GM21619 (cell line): Measurements from ENCODE around the gene CHST3.
"Not testable (repeated sequence)": the region's sequence is repeated elsewhere in the genome, so short reads cannot be mapped to it uniquely, and the experiment has no call there.

Experiments used
- ATAC-seq: cut with Tn5 transposase; IDR thresholded peaks from one replicate; pipeline ENCODE4 v1.9.1; 2021; ENCODE audit not compliant: unreplicated experiment

The CHST3 gene

DNA sequence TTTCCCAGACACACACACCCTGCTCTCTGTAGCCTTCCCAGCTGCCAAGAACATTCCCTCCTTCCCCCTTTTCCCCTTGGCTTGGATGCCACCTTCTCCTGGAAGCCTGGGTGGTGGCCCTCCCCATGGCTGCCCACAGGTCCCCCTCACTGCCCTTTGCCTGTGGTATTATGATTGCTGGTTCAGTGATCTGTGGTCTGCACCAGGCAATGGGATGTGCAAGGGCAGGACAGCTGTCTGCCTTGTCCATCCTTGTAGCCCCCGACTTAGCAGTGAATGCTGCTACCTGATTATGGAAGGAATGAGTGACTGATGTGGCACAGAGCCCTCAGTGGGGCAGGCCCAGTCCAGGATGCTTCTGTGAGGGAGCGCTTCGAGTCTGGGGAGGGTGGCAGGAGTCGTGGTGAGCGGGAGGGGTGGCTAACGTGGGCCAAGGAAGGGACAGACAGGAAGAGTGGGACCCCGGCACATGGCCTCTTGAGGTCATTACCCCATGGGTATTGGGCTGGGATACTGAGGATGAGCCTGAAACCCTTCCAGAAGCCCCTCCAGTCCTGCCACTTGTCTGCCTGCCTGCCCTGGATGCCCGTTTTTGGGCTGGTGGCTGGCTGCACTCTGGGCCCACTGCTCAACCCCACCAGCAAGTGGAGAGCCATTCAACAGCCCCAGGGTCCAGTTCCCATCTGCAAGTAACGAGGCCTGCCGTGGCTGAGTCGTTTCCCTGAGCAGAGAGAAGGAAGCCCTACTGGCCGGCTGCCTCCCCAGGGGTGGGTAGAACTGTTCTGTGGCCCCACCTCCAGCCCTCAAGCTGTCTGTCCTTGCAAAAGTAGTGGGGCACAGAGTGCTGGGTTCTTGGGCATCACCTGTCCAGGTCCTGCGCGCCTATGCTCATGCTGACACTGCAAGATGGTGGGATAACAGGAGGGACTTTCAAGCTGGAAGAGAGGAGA, 8.8 kb downstream of the CHST3 start:
- no peak for ATAC-seq

- no peak for ATAC-seq
Observed at GRCh38 chr10:71973777-71974488, 9.7 kb downstream of the CHST3 start.

GRCh38 chr10:71974489-71975021, 10.4 kb downstream of the CHST3 start:
- peak; percentile 70 for ATAC-seq

GRCh38 chr10:71975087-71975870, 11.1 kb downstream of the CHST3 start:
- ATAC-seq = no peak

GRCh38 chr10:71975871-71976725, 11.9 kb downstream of the CHST3 start:
- no peak for ATAC-seq

- ATAC-seq = not testable (repeated sequence)
Observed at GRCh38 chr10:71977614-71977903, 13.4 kb downstream of the CHST3 start.

GRCh38 chr10:71978476-71978875, 14.3 kb downstream of the CHST3 start:
- ATAC-seq = no peak

DNA sequence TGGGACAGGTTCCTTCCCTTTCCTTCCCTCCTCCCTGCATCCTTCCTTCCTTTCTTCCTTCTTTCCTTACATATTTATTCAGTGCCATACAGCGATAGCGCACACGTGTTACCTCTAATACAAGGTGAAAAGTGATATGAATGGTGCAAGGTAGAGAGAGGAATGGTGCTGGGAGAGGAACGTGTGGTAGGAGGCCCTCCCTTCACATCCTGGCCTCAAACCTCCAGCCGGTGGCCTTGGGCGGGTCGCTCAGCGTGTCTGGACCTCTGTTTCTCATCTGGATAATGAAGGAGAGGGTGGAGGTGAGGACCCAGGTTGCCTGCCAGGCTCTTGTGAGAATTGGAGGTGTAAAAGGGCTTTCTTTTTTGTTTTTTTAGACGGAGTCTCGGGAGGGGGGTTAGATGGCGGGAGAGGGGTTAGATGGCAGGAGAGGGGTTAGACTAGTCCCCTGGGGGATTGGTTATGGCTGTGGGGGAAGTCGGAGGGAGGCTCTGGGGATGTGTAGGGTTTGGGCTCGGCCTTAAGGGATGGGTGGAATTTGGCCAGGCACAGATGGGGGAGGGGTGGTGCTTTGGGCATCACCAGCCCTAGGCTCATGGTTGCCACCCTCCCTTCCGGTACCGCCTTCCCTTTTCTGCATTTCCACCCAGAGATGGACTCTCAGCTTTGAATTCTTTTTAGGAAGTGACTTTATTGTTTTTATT, 14.9 kb downstream of the CHST3 start:
- no peak for ATAC-seq

- no peak for ATAC-seq
Observed at GRCh38 chr10:71979692-71980062, 15.5 kb downstream of the CHST3 start.

- no peak for ATAC-seq
Observed at GRCh38 chr10:71980181-71981014, 16.2 kb downstream of the CHST3 start.

- no peak for ATAC-seq
Observed at GRCh38 chr10:71981015-71981875, 17.1 kb downstream of the CHST3 start.

DNA sequence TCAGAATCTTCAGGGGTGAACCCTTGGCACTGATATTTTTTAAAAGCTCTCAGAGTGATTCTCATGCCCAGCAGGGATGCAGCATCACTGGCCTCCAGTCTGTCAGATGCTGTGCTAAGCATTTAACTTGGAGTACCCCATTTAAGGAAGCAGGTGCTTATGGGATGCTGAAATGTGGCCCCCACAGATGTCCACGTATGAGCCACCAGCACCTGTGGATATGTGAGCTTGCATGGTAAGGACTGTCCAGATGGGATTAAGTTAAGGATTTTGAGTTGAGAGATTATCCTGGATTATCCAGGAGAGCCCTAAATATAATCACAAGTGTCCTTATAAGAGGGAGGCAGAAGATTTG, 17.7 kb downstream of the CHST3 start:
- no peak for ATAC-seq

GRCh38 chr10:71982269-71983178, 18.3 kb downstream of the CHST3 start:
- no peak for ATAC-seq

DNA sequence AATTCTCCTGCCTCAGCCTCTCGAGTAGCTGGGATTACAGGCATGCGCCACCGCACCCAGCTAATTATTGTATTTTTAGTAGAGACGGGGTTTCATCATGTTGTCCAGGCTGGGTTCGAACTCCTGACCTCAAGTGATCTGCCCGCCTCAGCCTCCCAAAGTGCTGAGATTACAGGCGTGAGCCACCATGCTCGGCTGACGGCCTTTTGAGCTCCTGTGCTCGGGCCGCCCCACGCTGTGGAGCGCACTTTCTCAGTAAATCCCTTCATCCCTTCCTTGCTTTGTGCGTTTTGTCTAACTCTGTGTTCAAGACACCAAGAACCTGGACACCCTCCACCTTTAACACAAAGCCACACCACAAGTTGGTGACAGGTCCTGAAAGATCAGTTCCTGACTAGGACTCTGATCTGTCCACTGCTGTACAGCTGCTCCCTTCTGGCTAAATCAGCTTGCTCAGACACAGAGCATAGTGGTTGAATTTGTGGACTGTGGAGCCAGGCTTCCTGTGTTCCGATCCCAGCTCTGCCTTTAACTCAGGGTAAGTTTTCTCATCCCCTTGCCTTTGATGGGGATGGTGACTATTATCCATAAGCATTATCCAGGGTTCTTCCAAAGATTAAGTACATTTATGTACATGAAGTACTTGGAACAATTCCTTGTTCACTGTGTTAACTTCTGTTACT, 20.1 kb downstream of the CHST3 start:
- no peak for ATAC-seq

DNA sequence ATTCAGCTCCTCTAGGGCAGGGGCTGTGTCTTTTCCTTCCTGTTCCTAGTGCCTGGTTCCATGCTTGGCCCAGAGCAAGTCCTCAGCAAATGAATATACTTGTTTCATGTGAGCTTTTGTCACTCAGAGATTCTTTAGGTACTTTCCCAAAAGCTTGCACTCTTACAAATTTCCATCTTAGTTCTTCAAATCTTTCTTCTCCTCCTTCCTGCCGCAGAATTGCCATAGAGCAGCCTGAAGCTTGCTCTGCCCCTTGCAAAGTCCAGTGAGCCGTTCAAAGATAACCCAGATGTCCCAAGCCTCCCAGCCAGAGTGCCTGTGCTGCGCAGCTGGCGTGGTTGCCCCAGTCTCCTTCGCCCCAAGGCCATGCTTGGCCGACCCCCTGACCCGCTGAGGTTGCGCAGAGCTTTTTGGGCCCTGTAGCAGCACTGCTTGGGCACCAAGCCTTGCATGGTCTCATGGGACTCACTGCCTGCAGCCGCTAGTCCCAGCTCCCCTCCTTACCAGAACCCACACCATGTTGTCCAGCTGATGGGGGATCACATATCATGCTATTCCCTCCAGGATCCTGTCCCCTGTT, 20.7 kb downstream of the CHST3 start:
- ATAC-seq = no peak
